Chondrocyte (in vitro differentiated cells): Measurements from ENCODE around the gene CXXC5. TPM values are rescaled to one million over a fixed set of nuclear protein-coding genes. Genes with fewer than 3 reads are reported as not detected.
"Not testable (repeated sequence)": the region's sequence is repeated elsewhere in the genome, so short reads cannot be mapped to it uniquely, and the experiment has no call there.

ENCODE experiments used
- DNase-seq: peaks from one replicate; pipeline ENCODE4 v3.0.0; 2021; ENCODE audit warnings: mixed read lengths, low spot score
- H3K27ac Mint-ChIP-seq: one replicate; pipeline ENCODE4 v1.8.0; 2021; ENCODE audit warnings: mild to moderate bottlenecking, moderate library complexity, mixed read lengths; ENCODE audit not compliant: unreplicated experiment
- H3K27me3 Mint-ChIP-seq: 2 replicates; pipeline ENCODE4 v1.8.0; 2021; ENCODE audit warnings: low read depth, mixed read lengths
- H3K36me3 Mint-ChIP-seq: 2 replicates; pipeline ENCODE4 v1.8.0; 2021; ENCODE audit warnings: low read depth, mixed read lengths
- H3K4me1 Mint-ChIP-seq: 2 replicates; pipeline ENCODE4 v1.8.0; 2021; ENCODE audit warnings: low read depth, mild to moderate bottlenecking, mixed read lengths
- H3K4me3 Mint-ChIP-seq: one replicate; pipeline ENCODE4 v1.8.0; 2021; ENCODE audit warnings: mild to moderate bottlenecking, moderate library complexity, mixed read lengths; ENCODE audit not compliant: unreplicated experiment
- H3K9me3 Mint-ChIP-seq: 2 replicates; pipeline ENCODE4 v1.8.0; 2021; ENCODE audit warnings: low read depth, mixed read lengths
- CTCF ChIP-seq: fragments of 200-600 bp; sonication (generic); IDR thresholded peaks from 2 replicates; pipeline ENCODE4 v1.5.0; 2021; ENCODE audit warnings: antibody characterized with exemption, mild to moderate bottlenecking, moderate library complexity
- total RNA-seq: library from RNA; stranded (reverse); gene quantifications from 3 replicates; pipeline ENCODE4 v1.2.1, GENCODE V29; 2021

CXXC5 gene
- total RNA-seq, 1 donor from 2014 or later = 144 TPM

GRCh38 chr5:139725073-139725830 lies 77.1 kb downstream of the CXXC5 start:
- no peak overlapping the region for H3K4me3 Mint-ChIP-seq
- DNase-seq = no peak
- no peak for TF ChIP-seq CTCF
- H3K27ac Mint-ChIP-seq = peak overlapping the region; percentile 78
- no peaks in the 10 kb centered on the region for H3K9me3 Mint-ChIP-seq
- H3K36me3 Mint-ChIP-seq = peaks cover 2% of the 10 kb centered on the region
- peaks cover 31% of the 10 kb centered on the region for H3K4me1 Mint-ChIP-seq
- no peaks in the 10 kb centered on the region for H3K27me3 Mint-ChIP-seq

DNA sequence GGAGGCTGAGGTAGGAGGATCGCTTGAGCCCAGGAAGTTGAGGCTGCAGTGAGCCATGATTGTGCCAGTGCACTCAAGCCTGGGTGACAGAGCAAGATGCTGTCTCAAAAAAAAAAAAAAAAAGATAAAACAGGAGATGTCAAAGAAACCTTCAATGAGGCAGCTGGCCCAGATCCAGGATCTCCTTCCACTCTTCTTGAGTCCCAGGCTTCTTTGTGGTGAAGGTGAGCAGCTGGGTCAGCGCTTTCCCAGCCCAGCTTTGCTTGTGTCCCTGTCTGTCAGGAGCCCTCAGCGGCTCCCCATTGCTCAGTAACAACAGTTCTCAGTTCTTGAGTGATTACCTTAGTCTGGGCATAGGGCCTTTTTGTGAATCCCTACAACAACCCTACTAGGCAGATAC lies 78.1 kb downstream of the CXXC5 start:
- Mint-ChIP-seq H3K27ac (no peak overlapping the region), H3K4me3 (no peak overlapping the region), H3K4me1 (peaks cover 31% of the 10 kb centered on the region), H3K27me3 (no peaks in the 10 kb centered on the region), H3K36me3 (peaks cover 2% of the 10 kb centered on the region), H3K9me3 (no peaks in the 10 kb centered on the region)
- DNase-seq = no peak
- no peak for TF ChIP-seq CTCF

DNA sequence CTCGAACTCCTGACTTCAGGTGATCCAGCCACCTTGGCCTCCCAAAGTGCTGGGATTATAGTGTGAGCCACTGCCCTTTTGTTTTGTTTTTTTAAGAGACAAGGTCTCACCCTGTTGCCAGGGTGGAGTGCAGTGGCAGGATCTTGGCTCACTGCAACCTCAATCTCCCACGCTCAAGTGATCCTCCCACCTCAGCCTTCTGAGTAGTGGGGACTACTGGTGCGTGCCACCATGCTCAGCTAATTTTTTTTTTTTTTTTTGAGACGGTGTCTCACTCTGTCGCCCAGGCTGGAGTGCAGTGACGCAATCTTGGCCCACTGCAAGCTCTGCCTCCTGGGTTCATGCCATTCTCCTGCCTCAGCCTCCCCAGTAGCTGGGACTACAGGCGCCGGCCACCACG lies 79.5 kb downstream of the CXXC5 start:
- not testable (repeated sequence) for DNase-seq, H3K9me3 Mint-ChIP-seq, H3K4me3 Mint-ChIP-seq, H3K27me3 Mint-ChIP-seq, H3K36me3 Mint-ChIP-seq, H3K27ac Mint-ChIP-seq
- H3K4me1 Mint-ChIP-seq = peaks cover 31% of the 10 kb centered on the region

DNA sequence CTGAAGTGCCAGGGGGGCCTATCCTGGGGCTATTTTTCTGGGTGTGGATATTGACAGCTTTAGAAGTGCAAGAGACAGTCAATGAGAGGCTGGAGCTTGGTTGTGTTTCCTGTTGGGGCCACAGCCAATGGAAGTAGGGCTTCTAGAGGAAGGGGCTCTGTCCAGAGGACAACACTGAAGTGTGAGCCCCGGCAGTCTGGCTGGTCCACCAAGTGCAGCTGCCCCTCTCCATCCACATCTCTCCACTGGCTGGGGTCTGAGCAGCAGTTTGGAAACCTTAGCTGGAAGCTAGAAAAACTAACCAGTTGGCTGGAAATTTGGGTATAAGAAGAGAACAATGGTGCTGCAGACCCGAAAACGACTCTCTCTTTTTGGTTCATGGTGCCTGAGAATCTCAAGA lies 83.1 kb downstream of the CXXC5 start:
- H3K36me3 Mint-ChIP-seq = no peaks in the 10 kb centered on the region
- H3K27ac Mint-ChIP-seq = no peak overlapping the region
- DNase-seq = no peak
- TF ChIP-seq CTCF = no peak
- no peak overlapping the region for H3K4me3 Mint-ChIP-seq
- no peaks in the 10 kb centered on the region for H3K9me3 Mint-ChIP-seq
- no peaks in the 10 kb centered on the region for H3K27me3 Mint-ChIP-seq
- H3K4me1 Mint-ChIP-seq = peaks cover 9% of the 10 kb centered on the region

GRCh38 chr5:139732019-139732418 lies 83.9 kb downstream of the CXXC5 start:
- Mint-ChIP-seq H3K27ac (no peak overlapping the region), H3K36me3 (no peaks in the 10 kb centered on the region)

More at GRCh38 chr5:139732019-139732418, 83.9 kb downstream of the CXXC5 start:
- H3K4me1 Mint-ChIP-seq = peaks cover 3% of the 10 kb centered on the region
- H3K27me3 Mint-ChIP-seq = no peaks in the 10 kb centered on the region
- no peaks in the 10 kb centered on the region for H3K9me3 Mint-ChIP-seq
- H3K4me3 Mint-ChIP-seq = no peak overlapping the region
- no peak for DNase-seq
- TF ChIP-seq CTCF = no peak
